Mucosa of descending colon (tissue), 3 donors: Measurements from ENCODE around the gene HDAC6. TPM values are rescaled to one million over a fixed set of nuclear protein-coding genes. Genes with fewer than 3 reads are reported as not detected.

Source experiments
- ATAC-seq: fragments of 200-7000 bp; cut with Tn5 transposase; one replicate; pipeline ENCODE4 v1.9.1; 2020; ENCODE audit warnings: mild to moderate bottlenecking, moderate library complexity
- DNase-seq, 3 donors: peaks; one replicate each; pipeline ENCODE4 v3.0.0-alpha.2; 2020
- H3K36me3 ChIP-seq: fragments of 200-600 bp; one replicate; pipeline ENCODE4 v1.8.0; 2021; ENCODE audit warnings: low read depth, mild to moderate bottlenecking
- H3K4me1 ChIP-seq: fragments of 200-600 bp; one replicate; pipeline ENCODE4 v1.8.0; 2021; ENCODE audit warnings: low read depth, mild to moderate bottlenecking
- H3K4me3 ChIP-seq: fragments of 200-600 bp; one replicate; pipeline ENCODE4 v1.8.0; 2021; ENCODE audit warnings: mild to moderate bottlenecking
- H3K9me3 ChIP-seq: fragments of 200-600 bp; one replicate; pipeline ENCODE4 v1.8.0; 2021; ENCODE audit warnings: mild to moderate bottlenecking
- intact Hi-C, 2 donors: fragments of 100-400 bp; cut with DNase I in 1 of 2; cut with micrococcal nuclease in 1 of 2; formaldehyde crosslinking; loops; one replicate each; pipeline versions ENCODE4 v1.11.0 to v1.11.1; 2022; cut with DNase I, micrococcal nuclease
- total RNA-seq, 3 donors: library from RNA; stranded (reverse); fragmentation: NEBNext Ultra II Directional in 2 of 3; extraction: Animal tissue kit (Norgen Biotek cat#: 25700) in 2 of 3; gene quantifications; one replicate each; pipeline versions ENCODE4 v1.2.1 to v1.2.4, GENCODE V29; 2021 to 2023
- TF ChIP-seq, protein P1 (sequence below): fragments of 200-600 bp; IDR thresholded peaks from one replicate; pipeline ENCODE4 v1.8.0; 2022; ENCODE audit warnings: antibody characterized with exemption, mild to moderate bottlenecking
- donor health status: DM: no; HTN: no; CAD: no; lungs with moderate emphysema.
- donor health status: DM: no; HTN: no; CAD: no.
- donor health status: DM: no; HTN: yes; CAD: no.

Gene HDAC6
- total RNA-seq, 3 donors from 2014 or later, result 83.2 to 111 (median 99.6) TPM

- H3K36me3 ChIP-seq, result no peaks in the 10 kb centered on the region
- no peaks in the 10 kb centered on the region for H3K9me3 ChIP-seq
- intact Hi-C loops, result no loop called here
- no peak for DNase-seq
- H3K4me3 ChIP-seq, result no peak overlapping the region
- no peaks in the 10 kb centered on the region for H3K4me1 ChIP-seq
- TF ChIP-seq, protein P1, sequence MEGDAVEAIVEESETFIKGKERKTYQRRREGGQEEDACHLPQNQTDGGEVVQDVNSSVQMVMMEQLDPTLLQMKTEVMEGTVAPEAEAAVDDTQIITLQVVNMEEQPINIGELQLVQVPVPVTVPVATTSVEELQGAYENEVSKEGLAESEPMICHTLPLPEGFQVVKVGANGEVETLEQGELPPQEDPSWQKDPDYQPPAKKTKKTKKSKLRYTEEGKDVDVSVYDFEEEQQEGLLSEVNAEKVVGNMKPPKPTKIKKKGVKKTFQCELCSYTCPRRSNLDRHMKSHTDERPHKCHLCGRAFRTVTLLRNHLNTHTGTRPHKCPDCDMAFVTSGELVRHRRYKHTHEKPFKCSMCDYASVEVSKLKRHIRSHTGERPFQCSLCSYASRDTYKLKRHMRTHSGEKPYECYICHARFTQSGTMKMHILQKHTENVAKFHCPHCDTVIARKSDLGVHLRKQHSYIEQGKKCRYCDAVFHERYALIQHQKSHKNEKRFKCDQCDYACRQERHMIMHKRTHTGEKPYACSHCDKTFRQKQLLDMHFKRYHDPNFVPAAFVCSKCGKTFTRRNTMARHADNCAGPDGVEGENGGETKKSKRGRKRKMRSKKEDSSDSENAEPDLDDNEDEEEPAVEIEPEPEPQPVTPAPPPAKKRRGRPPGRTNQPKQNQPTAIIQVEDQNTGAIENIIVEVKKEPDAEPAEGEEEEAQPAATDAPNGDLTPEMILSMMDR, result no peak
- ATAC-seq, result no peak
Measured at GRCh38 chrX:48792219-48792618, 9.6 kb upstream of the HDAC6 start.

GRCh38 chrX:48793935-48794334, 7.9 kb upstream of the HDAC6 start:
- no peak for DNase-seq
- no peaks in the 10 kb centered on the region for H3K36me3 ChIP-seq
- no peak for ATAC-seq
- no peaks in the 10 kb centered on the region for H3K4me1 ChIP-seq
- no peak overlapping the region for H3K4me3 ChIP-seq
- TF ChIP-seq, protein P1, result no peak
- H3K9me3 ChIP-seq, result no peaks in the 10 kb centered on the region
- intact Hi-C loops, result no loop called here

GRCh38 chrX:48794340-48794910, 7.4 kb upstream of the HDAC6 start:
- no peaks in the 10 kb centered on the region for H3K36me3 ChIP-seq
- DNase-seq (no peak), ATAC-seq (no peak)
- intact Hi-C loops, result no loop called here
- no peaks in the 10 kb centered on the region for H3K4me1 ChIP-seq
- TF ChIP-seq, protein P1, result no peak
- H3K4me3 ChIP-seq, result no peak overlapping the region
- H3K9me3 ChIP-seq, result no peaks in the 10 kb centered on the region

DNA sequence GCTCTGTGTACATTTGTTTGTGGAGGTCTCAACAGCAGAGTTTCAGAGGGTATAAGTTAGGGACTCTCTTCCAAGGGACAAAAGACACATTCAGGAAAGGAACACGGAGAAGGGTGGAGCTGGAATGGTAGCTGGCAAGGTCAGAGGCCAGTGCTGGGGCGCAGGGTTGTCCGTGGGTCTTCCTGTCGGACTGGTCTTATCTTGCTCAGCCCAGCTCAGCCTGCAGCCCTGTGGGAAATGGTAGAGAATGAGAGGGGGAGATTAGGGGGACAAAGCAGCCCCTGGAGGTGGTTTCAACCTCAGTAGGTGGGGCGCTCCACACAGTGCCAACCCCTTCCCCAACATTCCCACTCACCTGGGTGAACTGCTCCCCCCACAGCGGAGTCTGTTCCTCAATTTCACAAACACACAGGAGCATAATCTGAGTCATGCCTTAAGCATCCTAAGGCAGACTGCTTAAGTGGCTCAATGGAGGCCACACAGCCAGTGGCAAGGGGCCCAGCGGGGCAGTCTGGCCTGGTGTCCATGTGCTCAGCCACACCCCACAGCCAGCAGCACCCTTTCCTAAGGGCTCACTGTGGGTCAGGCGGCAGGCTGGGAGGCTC, 6.9 kb upstream of the HDAC6 start:
- TF ChIP-seq, protein P1, result no peak
- Histone ChIP-seq H3K9me3 (no peaks in the 10 kb centered on the region), H3K4me3 (no peak overlapping the region), H3K4me1 (no peaks in the 10 kb centered on the region), H3K36me3 (no peaks in the 10 kb centered on the region)
- intact Hi-C loops, result no loop called here
- no peak for DNase-seq
- ATAC-seq, result no peak

DNA sequence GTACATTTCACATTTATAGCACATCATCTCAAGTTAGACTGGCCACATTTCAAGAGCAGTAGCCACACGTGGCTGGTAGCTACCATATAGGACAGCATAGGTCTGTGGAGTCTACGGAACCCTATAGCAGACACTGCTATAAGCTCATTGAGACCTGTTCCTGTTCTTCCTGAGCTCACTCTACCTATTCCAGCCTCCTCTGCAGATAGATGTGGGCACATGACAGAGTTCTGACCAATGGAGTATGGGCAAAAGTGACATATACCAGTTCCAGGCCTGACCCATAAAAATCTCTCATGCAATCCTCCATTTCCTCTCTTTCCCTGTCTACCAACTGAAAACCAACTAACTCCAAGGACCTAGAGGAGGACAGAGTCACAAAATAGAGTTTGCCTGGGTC, 3.5 kb upstream of the HDAC6 start:
- intact Hi-C loops, result no loop called here
- TF ChIP-seq, protein P1, result no peak
- ATAC-seq, result no peak
- no peaks in the 10 kb centered on the region for H3K4me1 ChIP-seq
- H3K4me3 ChIP-seq, result no peak overlapping the region
- peaks cover 3% of the 10 kb centered on the region for H3K36me3 ChIP-seq
- no peaks in the 10 kb centered on the region for H3K9me3 ChIP-seq
- DNase-seq, result no peak
